Measurements from ENCODE around the gene ZNF653. TPM values are rescaled to one million over a fixed set of nuclear protein-coding genes. Genes with fewer than 3 reads are reported as not detected.
A peak's percentile ranks its signal among the peaks of the same experiment; 100 is the strongest.

ZNF653 gene
- polyA plus RNA-seq, 1 experiment: 4.6 TPM

GRCh38 chr19:11480715-11481533 lies 24.7 kb downstream of the ZNF653 start, which contains the start of gene ELAVL3:
ELAVL3 (minus strand) TSS chr19:11481046; CDS start chr19:11480608, 438 bp downstream.
- H3K27me3 ChIP-seq (ENCODE audit: control insufficient read depth, insufficient read depth, low read length): peaks cover 16% of the 10 kb centered on the region
- no peaks in the 10 kb centered on the region; the same call in 1 of the 2 replicates for H3K36me3 ChIP-seq (ENCODE audit: control insufficient read depth, insufficient read depth, low read length)
- H3K4me3 ChIP-seq (ENCODE audit: low read depth, low read length): peak within 1 kb of the TSS; percentile 50; the same call in 1 of the 2 replicates
- CTCF ChIA-PET: interaction anchor here (1.1 to 3.6 kb wide), 5 partner anchors 13 to 194 kb away, joined by 3 to 28 read pairs (median 14); no protein-coding TSS in a partner anchor
- DNase-seq (ENCODE audit: low read depth): no peak
- POLR2A ChIA-PET: no interaction called here
- no peak for TF ChIP-seq CTCF (IDR thresholded peaks at IDR 0.05; ENCODE audit: insufficient read depth, low read depth, low read length)

GRCh38 chr19:11479898-11480714 lies 25.5 kb downstream of the ZNF653 start:
- DNase-seq (ENCODE audit: low read depth): no peak
- no peak overlapping the region for H3K4me3 ChIP-seq (ENCODE audit: low read depth, low read length)
- H3K36me3 ChIP-seq (ENCODE audit: control insufficient read depth, insufficient read depth, low read length): no peaks in the 10 kb centered on the region; the same call in 1 of the 2 replicates
- no peak for TF ChIP-seq CTCF (IDR thresholded peaks at IDR 0.05; ENCODE audit: insufficient read depth, low read depth, low read length)
- ChIA-PET CTCF (interaction anchor here (1.1 to 3.6 kb wide), 3 partner anchors 12 to 190 kb away, joined by 3 to 28 read pairs (median 9); no protein-coding TSS in a partner anchor), POLR2A (no interaction called here)
- peaks cover 16% of the 10 kb centered on the region for H3K27me3 ChIP-seq (ENCODE audit: control insufficient read depth, insufficient read depth, low read length)

- TF ChIP-seq CTCF (IDR thresholded peaks at IDR 0.05; ENCODE audit: insufficient read depth, low read depth, low read length): no peak
- Histone ChIP-seq H3K27me3 (ENCODE audit: control insufficient read depth, insufficient read depth, low read length) (peaks cover 16% of the 10 kb centered on the region), H3K36me3 (ENCODE audit: control insufficient read depth, insufficient read depth, low read length) (no peaks in the 10 kb centered on the region; the same call in 1 of the 2 replicates), H3K4me3 (ENCODE audit: low read depth, low read length) (no peak overlapping the region)
- DNase-seq (ENCODE audit: low read depth): no peak
- ChIA-PET POLR2A (no interaction called here), CTCF (no interaction called here)
Observed at GRCh38 chr19:11479090-11479897, 26.3 kb downstream of the ZNF653 start.

GRCh38 chr19:11478167-11479089 lies 27.2 kb downstream of the ZNF653 start:
- POLR2A ChIA-PET: no interaction called here
- no peak for TF ChIP-seq CTCF (IDR thresholded peaks at IDR 0.05; ENCODE audit: insufficient read depth, low read depth, low read length)
- DNase-seq (ENCODE audit: low read depth): no peak
- Histone ChIP-seq H3K27me3 (ENCODE audit: control insufficient read depth, insufficient read depth, low read length) (peaks cover 16% of the 10 kb centered on the region), H3K4me3 (ENCODE audit: low read depth, low read length) (no peak overlapping the region), H3K36me3 (ENCODE audit: control insufficient read depth, insufficient read depth, low read length) (no peaks in the 10 kb centered on the region)
- CTCF ChIA-PET: no interaction called here
